ENCODE data around the gene CHKB.

GRCh38 chr22:50544078-50544745, 38.4 kb downstream of the CHKB start:
- TF ChIP-seq TAF1 (IDR thresholded peaks at IDR 0.05; ENCODE audit: borderline replicate concordance, insufficient read depth, low read length) = no peak
- no peak for TF ChIP-seq REST (IDR thresholded peaks at IDR 0.05; ENCODE audit: insufficient read depth in 1 of 2, low read depth in 2 of 2, low read length in 2 of 2)
- TF ChIP-seq POLR2AphosphoS5 (IDR thresholded peaks at IDR 0.05; ENCODE audit: low read depth, low read length) = no peak
- no peak for TF ChIP-seq FOXP2 (optimal IDR thresholded peaks at IDR 0.05; ENCODE audit: borderline replicate concordance, extremely low read depth, extremely low read length, insufficient read depth)
